HTR-8/SVneo (cell line): ENCODE results near the gene TNFRSF13B.
A peak's percentile ranks its signal among the peaks of the same experiment; 100 is the strongest.

Experiments
- DNase-seq: peaks from one replicate; pipeline ENCODE4 v3.0.0; 2011; ENCODE audit warnings: low spot score, mixed read lengths; ENCODE audit not compliant: insufficient read length
- FAIRE-seq: peaks from 2 replicates; lab custom pipeline; 2011; peaks lifted over from hg19 to GRCh38; lab: Jason Lieb, UNC

The TNFRSF13B gene

DNA sequence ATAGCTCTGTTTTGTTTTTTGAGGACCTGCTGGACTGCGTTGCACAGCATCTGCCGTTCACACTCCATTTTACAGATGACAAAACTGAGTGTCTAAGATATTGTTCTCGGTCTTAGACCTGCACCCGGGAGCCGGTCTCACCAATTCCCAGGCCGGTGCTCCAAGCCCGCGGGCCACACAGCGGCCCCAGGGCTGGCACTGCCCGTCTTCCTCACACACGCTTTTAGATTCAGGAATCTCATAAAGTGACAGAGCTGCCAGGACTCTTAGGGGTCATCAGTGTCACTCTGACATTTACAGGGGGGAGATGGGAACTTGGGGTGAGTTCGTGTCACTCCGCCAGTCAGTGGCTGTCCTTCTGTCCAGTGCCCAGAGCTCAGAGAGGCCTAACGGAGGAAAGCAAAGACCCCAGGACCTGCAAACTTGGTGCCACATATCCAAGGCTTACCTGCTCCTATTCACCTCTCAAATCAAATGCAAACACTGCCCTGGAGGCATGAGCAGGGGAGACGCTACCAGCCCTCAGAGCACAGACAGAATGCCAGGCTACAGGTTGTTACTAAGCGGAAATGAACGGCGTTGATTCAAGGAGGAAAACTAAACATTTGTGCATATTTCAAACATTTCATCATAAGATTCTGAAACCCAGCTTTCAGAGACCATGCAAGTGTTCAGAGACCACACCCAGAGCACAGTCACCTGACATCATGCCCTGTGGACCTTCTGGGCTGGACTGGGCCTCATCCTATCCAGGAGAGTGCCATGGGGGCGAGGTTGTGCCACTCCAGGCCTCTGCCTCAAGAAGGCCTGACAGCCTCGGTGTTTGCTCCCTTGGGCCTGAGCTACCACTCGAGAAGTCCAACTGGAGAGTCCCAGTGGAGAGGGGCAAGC is 29.5 kb downstream of the TNFRSF13B start:
- no peak for FAIRE-seq

DNA sequence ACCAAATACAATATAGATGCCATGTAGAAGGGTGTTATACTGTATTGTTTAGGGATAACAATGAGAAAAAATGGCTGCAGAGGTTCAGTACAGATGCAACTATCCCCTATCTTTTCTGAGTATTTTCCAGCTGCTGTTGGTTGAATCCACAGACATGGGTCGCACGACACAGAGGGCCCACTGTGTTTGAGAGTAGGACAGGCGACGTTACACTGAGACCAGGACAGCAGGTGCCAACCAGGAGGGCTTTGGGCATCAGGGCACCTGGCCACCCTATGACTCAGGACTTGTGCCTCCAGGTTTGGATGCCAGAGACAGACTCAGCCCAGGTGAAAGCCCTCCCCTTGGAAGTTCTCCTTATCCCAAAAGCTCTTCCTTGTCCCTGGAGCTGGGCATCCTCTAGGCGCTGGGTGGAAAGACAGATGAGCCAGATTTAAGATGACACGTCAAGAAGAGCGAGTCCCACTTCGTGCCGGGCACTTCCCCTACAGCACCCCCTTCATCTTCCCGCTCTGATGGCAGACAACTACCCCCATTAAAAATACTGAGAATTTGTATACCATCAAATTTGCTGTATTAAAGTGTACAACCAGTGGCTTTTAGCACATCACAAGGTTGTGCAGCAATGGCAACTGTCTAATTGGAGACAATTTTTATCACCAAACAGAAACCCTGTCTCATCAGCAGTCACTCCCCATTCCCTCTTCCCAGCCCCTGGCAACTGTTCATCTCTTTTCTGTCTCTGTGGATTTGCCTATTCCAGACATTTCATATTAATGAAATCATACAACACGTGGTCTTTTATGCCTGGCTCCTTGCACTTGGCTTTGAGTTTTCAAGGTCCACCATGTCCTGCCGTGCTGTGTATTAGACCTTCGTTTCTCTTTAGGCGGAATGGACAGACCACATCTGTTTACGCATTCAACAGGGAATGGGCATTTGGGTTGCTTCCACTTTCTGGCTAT is 30.6 kb downstream of the TNFRSF13B start:
- FAIRE-seq (no peak), DNase-seq (no peak)

More for the DNA sequence above, 29.5 kb downstream of the TNFRSF13B start:
- DNase-seq, result no peak

DNA sequence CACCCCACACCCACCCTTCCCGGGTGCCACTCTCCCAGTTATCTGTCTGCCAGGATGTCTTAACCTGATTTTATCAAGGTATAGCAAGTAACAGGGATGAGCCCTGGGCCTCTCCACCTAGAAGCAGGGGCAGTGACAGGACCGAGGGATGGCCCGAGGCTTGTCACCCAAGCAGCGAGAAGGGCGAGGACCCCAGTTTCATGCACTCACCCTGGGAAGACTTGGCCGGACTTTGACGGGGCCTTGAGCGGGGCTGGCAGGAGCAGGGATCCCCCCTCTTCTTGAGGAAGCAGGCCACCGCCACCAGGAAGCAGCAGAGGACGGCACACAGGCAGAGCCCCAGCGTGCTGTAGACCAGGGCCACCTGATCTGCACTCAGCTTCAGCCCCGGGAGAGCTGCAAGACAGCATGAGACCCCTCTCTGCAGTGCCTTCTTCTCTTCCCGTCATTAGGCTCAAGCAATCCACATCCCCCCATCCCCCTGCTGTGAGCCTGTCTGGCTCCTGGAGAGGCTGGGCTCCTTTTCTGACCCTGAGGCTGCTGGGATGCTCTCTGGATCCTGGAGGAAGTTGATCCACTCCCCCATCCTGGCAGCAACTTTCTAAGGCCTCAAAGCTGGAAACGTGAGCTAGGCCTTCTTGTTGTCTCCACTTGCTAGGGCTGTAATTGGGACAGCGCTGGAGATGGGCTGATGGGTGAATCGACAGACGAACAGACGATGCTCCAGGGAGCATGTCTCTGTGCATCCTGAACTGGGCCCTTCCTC is 31.6 kb downstream of the TNFRSF13B start:
- FAIRE-seq (no peak), DNase-seq (no peak)

DNA sequence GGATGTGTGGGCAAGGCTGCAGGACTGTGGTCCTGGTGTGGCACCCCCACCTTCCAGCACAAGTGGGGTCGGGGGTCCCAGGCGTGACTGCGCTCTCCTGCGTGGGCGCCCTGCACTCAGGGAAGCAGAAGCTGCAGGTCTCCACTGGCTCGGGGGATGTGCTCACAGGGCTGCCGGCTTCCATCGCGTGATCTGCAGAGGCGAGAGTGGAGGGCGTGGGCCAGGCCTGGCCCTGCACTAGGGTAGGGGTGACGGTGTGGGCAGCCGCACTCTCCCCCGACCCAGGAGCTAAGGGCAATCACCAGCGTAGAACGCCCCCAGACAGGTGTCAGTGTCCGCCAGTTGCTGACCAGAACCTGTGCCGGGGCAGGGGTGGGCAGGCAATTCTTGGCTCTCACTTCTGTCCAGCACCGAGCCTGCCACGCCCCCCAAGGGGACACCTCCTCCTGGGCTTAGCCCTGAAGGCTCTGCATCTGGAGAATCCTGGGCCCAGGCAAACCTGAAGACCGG is 32.3 kb downstream of the TNFRSF13B start:
- DNase-seq (no peak), FAIRE-seq (no peak)

DNA sequence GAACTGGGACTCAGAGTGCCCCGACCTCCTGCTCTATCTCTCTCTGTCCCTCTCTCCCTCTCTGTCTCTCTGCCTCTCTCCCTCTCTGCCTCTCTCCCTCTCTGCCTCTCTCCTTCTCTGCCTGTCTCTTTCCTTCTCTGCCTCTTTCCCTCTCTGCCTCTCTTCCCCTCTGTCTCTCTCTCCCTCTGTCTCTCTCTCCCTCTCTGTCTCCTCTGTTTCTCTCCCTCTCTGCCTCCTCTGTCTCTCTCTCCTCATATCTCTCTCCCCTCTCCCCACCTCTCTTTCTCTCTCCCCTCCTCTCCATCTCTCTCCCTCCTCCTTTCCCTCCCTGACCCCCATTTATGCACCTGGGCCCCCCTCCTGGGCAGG is 32.7 kb downstream of the TNFRSF13B start:
- FAIRE-seq, result no peak
- no peak for DNase-seq

DNA sequence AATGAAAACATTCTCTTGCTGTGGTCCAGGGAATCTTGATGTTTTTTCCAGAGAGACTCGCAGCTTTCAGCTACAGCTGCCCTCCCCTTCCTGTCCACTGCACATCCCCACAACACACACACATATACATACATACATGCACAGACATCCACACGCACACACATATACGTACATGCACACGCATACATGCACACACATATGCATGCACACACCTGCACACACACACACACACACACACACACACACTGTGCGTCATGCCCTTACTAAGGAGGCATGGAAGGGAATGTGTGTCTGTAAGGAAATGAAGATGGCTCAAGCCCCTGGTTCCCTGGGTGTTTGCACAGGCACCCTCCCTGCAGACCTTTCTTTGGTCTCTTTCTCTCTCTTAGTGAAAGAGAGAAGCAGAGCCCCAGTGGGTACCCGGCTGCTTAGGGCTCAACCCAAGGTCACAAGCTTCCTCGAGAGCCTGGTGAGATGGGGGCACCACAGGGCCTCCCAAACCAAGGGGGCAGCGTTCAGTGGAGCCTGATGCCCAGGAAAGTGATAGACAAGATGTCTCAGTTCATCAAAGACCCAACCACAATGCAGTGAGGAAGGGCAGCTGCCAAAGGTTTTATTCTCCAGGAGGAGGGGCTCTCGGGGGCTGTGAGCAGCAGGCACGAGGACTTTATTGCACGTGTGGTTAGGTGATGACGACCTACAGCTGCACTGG is 33.3 kb downstream of the TNFRSF13B start:
- DNase-seq, result no peak
- FAIRE-seq, result peak; percentile 97

DNA sequence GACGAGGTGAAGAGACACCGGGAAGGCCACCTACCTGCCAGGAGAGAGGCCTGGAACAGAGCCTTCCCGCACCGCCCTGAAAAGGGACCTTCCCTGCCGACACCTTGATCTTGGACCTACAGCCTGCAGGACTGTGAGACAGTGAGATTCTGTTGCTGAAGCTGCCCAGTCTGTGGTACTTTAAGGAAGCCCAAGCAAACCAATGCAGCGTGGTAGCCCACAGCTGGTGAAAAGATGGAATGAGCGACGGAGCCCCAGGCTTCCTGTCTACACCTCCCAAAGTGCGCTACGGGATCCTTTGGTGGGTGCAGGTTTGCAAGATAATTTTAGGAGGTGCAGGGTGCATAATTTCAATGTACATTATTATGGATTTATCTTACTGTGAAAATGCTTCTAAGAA is 33.9 kb downstream of the TNFRSF13B start:
- FAIRE-seq, result no peak
- no peak for DNase-seq

DNA sequence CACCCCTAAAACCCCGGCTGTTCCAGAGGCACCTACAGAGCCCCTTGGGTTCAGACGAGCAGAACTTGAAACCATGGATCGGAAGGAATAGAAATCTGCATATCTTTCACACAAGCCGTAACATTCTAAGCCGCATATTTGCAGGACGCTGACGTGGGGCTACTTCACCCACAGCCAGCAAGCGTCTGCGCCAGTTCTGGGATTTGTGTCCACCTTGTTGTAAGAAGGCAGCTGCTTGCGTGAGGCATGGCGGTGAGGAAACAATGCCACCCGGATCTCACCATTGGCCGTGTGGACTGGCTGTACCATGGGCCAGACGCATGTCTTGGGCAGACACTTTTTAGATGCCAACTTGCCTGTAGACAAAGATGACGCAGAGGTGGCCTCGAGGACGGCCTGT is 34.5 kb downstream of the TNFRSF13B start:
- FAIRE-seq (no peak), DNase-seq (no peak)

DNA sequence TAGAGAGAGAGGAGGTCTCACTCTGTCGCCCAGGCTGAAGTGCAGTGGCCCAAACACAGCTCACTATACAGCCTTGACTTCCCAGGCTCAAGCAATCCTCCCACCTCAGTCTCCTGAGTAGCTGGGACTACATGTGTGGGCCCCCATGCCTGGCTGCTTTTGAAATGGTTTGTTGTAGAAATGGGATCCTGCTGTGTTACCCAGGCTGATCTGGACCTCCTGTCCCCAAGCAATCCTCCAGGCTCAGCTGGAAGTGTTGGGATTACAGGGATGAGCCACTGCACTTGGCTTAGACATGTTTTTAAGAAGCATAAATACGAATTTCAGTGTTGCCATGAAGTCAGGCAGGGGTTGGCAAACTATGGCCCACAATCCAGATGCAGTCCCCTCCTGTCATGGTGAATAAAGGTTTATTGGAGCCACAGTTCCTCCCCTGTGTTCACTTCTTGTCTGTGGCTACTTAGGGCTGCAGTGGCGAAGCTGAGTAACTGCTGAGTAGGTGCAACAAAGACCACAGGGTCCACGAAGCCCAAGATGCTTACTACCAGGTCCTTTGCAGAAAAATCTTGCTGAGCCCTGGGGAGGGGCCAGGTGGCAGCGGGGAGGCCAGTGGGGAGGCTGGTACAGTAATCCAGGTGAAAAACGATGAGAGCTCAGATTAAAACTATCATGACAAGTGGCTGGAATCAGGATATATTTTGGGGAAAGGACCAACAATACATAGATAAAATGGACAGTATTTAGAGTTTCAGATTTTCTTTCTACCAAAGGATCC is 35.2 kb downstream of the TNFRSF13B start:
- FAIRE-seq (no peak), DNase-seq (no peak)

DNA sequence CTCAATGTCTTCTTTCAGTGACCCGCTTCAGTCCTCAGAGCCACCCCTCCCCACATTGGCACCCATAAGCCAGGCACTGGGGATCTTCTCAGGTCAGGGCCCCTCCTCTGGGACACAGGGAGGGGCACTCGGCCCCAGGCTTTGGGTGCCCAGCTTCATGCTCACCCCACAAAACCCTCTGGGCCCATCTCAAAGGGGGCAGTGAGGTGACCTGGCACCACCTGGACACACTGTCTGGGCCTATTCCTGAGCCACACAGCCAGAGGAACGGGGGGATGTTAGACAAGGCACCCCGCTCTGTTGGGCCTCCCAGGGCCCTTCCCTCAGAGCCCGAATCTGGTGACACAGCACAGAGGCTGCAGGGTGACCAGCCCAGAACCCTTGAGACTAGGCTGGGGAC is 36.1 kb downstream of the TNFRSF13B start:
- FAIRE-seq, result no peak
- no peak for DNase-seq

DNA sequence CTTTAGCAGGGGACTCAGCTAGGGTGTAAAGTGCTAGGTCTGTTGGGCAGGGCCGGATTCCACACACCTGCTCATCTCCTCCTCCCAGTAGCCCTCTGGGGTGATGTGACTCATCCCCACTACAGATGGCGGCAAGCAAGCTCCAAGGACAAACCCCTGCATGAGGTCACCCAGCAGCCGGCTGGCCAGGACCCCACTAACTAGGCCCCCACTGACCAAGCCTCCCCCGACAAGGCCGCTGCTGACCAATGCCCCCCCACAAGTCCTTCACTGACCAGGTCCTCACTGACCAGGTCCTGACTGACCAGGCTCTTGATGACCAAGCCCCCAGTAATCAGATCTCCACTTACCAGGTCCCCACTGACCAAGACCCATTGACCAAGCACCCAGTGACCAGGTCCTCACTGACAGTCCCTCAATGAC is 36.7 kb downstream of the TNFRSF13B start:
- FAIRE-seq, result no peak

DNA sequence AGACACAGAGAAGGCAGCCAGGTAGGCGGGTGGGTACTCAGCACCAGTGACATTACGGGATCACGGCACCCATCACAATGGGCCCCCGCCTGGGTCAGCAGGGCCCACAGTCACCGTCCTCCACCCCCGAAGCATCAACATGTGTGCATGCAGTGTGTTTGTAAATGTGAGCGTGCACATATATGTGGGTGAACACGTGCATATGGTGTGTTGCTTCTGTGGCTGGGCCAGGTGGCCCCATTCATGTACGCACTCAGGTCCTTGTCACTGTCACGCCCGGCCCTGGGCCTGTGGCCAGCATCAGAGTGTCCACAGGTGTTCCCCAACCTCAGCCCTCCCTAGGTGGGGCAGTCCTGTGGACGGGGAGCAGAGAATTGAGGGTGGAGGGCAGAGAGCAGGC is 37.1 kb downstream of the TNFRSF13B start:
- DNase-seq (no peak), FAIRE-seq (peak; percentile 73)

More for the DNA sequence above, 36.7 kb downstream of the TNFRSF13B start:
- DNase-seq, result no peak

DNA sequence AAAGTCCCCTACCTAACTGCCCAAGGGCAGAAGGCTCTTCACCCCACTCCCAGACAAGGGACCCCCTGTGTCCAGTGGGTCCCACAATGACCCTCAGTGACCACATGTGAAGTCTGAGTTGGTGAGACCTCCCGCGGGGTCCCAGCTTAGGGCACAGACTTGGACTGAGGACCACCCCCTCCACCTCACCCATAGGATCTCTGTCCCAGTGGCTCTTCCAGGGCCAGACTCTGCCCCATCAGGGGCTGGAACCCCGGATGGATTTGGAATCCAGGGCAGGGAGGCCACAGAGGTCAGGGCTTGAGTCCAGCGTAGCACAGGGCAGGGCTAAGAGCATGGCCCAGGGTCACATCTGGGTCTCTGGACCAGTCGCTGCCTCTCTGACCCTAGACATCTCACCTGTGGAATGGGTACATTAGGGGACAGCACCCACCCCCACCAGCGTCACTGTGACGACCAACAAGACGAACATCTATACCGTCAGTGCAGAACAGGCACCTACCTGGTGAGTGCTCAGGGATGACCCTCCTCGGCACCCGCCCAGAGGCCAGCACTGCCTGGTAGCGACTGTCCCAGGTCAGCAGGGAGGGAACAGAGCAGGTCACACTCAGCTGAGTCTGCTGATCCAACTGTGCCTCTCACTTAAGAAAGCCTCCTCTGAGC is 37.7 kb downstream of the TNFRSF13B start:
- DNase-seq (no peak), FAIRE-seq (peak; percentile 20)

DNA sequence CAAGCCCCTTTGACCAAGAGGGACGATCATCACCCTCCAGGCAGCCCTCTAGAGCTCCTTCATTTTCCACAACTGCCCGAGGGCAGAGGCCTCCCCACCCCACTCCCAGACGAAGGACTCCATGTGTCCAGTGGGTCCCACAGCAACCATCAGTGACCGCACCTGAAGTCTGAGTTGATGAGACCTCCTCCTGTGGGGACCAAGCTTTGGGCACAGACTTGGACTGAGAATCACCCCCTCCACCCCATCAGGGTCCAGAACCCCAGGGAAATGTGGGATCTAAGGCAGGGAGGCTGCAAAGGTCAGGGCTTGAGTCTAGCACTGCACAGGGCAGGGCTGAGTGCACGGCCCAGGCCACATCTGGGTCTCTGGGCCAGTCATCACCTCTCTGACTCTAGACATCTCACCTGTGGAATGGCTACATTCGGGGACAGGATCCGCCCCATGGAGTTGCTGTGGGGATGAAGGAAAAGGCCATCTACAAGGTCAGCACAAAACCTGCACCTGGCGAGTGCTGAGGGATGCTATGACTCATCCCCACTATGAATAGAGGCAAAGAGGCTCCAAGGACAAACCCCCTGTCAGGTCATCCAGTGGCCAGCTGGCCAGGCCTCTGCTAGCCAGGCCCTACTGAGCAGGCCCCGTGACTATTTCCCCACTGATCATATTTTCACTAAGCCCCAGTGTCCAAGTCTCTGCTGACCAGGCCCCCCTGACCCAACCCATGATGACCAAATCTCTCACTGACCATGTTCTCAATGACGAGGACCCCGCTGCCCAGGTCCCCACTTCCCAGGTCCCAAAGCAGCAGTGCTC is 38.4 kb downstream of the TNFRSF13B start:
- peak; percentile 26 for FAIRE-seq
- no peak for DNase-seq

DNA sequence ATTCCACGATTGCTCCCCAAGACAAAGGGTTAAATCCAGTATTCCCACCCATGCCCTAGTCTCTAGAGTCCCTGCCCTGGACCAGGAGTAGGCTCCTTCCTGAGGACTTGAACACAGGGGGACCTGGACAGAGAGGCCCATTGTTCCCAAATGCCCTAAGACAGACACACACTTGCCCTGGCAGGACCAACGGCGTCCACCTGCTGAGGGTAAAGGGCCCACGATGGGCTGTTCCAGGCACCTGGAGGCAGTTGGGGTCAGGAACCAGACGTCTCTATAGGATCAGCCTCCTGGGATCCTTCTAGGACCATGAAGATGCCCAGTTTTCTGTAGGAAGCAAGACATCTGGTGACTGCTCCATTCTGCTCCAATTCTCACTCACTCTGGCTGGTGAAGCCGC is 39.3 kb downstream of the TNFRSF13B start:
- DNase-seq, result no peak
- no peak for FAIRE-seq

DNA sequence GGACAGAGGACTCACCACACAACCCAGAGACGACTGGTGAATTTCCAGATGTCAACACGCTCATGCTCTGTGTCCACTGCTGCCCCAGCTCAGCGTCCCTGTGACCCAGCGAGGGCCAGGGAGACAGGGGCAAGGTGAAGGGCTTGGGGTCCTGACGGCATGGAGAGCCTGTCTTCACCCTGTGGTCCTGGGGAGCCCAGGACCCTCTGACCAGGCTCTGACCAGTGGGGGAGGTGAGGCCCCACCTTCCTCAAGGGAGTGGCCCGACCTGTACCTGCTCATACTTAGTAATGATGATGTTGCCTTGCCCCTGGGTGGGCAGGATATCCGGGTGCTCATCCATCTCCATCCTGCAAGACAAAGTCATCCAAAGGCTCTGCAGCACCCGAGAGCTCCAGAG is 39.8 kb downstream of the TNFRSF13B start:
- DNase-seq, result no peak
- peak; percentile 13 for FAIRE-seq

DNA sequence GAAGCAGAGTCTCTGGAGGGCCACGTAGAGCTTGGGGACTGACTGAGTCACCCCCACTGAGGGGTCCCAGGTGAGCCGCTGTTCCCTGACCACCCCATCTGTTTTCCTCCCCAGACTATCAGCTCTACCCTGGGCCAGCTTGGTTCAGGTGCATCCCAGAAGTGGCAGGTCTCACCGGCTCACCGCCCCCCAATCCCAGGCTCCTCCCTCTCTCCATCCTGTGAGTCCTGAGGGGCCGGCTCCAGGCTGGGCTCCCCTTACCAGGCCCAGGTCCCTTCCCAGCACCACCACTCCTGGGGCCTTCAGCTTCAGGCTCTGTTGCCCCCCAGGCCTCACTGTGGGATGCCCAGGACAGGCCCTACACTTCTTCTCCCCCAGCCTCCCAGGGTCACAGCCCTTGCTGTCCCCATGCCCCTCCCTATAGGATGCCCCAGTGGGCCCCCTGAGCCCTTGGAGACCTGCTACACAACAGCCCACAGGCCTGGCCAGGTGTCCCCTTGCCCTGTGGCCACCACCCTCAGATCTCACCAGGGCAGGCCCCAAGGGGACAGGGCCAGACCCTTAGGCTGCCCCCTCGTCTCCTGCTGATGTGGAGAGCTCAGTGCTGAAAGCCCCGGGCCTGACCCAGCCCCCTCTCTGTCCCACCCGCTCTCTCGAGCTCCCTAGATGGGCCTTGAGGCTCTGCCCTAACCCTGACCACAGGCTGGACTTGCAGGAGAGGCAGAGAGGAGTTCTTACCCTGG is 40.4 kb downstream of the TNFRSF13B start:
- DNase-seq, result no peak
- FAIRE-seq, result no peak
